T-cell (primary cell): ENCODE data around the gene STARD4. TPM values are rescaled to one million over a fixed set of nuclear protein-coding genes. Genes with fewer than 3 reads are reported as not detected.
A peak's percentile ranks its signal among the peaks of the same experiment; 100 is the strongest.

ENCODE experiments used
- ATAC-seq, 4 experiments: fragments of 200-7000 bp in 3 of 4; fragments of 150-1000 bp in 1 of 4; cut with Tn5 transposase; replicated peaks in 1 of 4; 1 replicate in 3 of 4; 2 replicates in 1 of 4; pipeline ENCODE4 v1.10.0; 2021; ENCODE audit warnings: moderate library complexity in 3 of 4, mild to moderate bottlenecking in 2 of 4, moderate number of reproducible peaks in 1 of 4
- CTCF ChIA-PET, 2 donors: fragments of 300-600 bp; sonication (Branson Sonifier 250); formaldehyde crosslinking; loops; one replicate each; lab custom pipeline; 2022; ENCODE audit warnings: antibody characterized with exemption in 2 of 2; lab: Charles Lee
- POLR2A ChIA-PET, 2 donors: fragments of 300-600 bp; sonication (Branson Sonifier 250); formaldehyde crosslinking; loops; one replicate each; lab custom pipeline; 2022; ENCODE audit warnings: antibody characterized with exemption in 2 of 2; lab: Charles Lee
- DNase-seq, 35 experiments: peaks; one replicate each; pipeline versions ENCODE4 v3.0.0 to v3.0.0-alpha.2; 2013 to 2023
- H3K27ac ChIP-seq: one replicate; pipeline ENCODE4 v1.5.1; 2013; ENCODE audit warnings: low read length
- H3K27me3 ChIP-seq, 2 experiments: replicated peaks in 1 of 2; 1 replicate in 1 of 2; 2 replicates in 1 of 2; pipeline versions ENCODE4 v1.6.1 to v1.7.0; 2013; ENCODE audit warnings: low read length in 1 of 2, mixed read lengths in 1 of 2; ENCODE audit not compliant: control insufficient read depth in 2 of 2, insufficient read depth in 2 of 2; ENCODE audit errors: extremely low read depth in 1 of 2
- H3K36me3 ChIP-seq, 2 donors: 1 replicate in 1 of 2; 2 replicates in 1 of 2; pipeline versions ENCODE4 v1.6.1 to v1.7.0; 2013; ENCODE audit warnings: low read length in 1 of 2; ENCODE audit not compliant: control insufficient read depth in 2 of 2, insufficient read depth in 1 of 2; ENCODE audit errors: extremely low read depth in 1 of 2
- H3K4me1 ChIP-seq, 2 experiments: 1 replicate in 1 of 2; 2 replicates in 1 of 2; pipeline versions ENCODE4 v1.6.1 to v1.7.0; 2013; ENCODE audit warnings: low read length in 2 of 2, mixed read lengths in 1 of 2; ENCODE audit not compliant: insufficient read depth in 2 of 2, control insufficient read depth in 1 of 2; ENCODE audit errors: extremely low read depth in 1 of 2
- H3K4me3 ChIP-seq, 2 donors: 1 replicate in 1 of 2; 2 replicates in 1 of 2; pipeline versions ENCODE4 v1.5.1 to v1.7.0; 2013; ENCODE audit warnings: mild to moderate bottlenecking in 2 of 2, low read length in 1 of 2, moderate library complexity in 1 of 2; ENCODE audit not compliant: control insufficient read depth in 1 of 2; ENCODE audit errors: extremely low read depth in 1 of 2
- H3K9me3 ChIP-seq: 2 replicates; pipeline ENCODE4 v1.7.0; 2013
- H3K27ac Mint-ChIP-seq, 2 donors: one replicate each; pipeline ENCODE4 v1.8.0; 2020 to 2021; ENCODE audit warnings: mild to moderate bottlenecking in 2 of 2, mixed read lengths in 2 of 2
- H3K27me3 Mint-ChIP-seq, 2 donors: one replicate each; pipeline ENCODE4 v1.8.0; 2021 to 2022; ENCODE audit warnings: mixed read lengths in 2 of 2
- H3K36me3 Mint-ChIP-seq: one replicate; pipeline ENCODE4 v1.8.0; 2021; ENCODE audit warnings: mixed read lengths
- H3K4me1 Mint-ChIP-seq, 3 donors: one replicate each; pipeline ENCODE4 v1.8.0; 2020 to 2022; ENCODE audit warnings: mixed read lengths in 3 of 3, mild to moderate bottlenecking in 1 of 3
- H3K4me3 Mint-ChIP-seq, 3 donors: one replicate each; pipeline ENCODE4 v1.8.0; 2020 to 2022; ENCODE audit warnings: mild to moderate bottlenecking in 3 of 3, mixed read lengths in 3 of 3, moderate library complexity in 3 of 3
- H3K9me3 Mint-ChIP-seq, 3 donors: one replicate each; pipeline ENCODE4 v1.8.0; 2020 to 2022; ENCODE audit warnings: mixed read lengths in 3 of 3
- WGBS: methylation state at CpG from one replicate; pipeline ENCODE4 v1.1.5; 2013; ENCODE audit warnings: missing lambda C conversion rate; ENCODE audit not compliant: insufficient coverage; 5-methylcytosine and 5-hydroxymethylcytosine counted together
- total RNA-seq, 35 experiments: library from RNA in 6 of 35; stranded (reverse) in 6 of 35; fragments of 120-200 nt in 1 of 35; gene quantifications; one replicate each; pipeline versions ENCODE4 v1.2.1 to v1.2.4 and lab custom pipeline; 2013 to 2026

Gene STARD4
- total RNA-seq, 5 donors from 2014 or later (not counting 1 experiment from before 2014, with no cell fraction given), result 10.2 to 16.5 (median 12.0) TPM

DNA sequence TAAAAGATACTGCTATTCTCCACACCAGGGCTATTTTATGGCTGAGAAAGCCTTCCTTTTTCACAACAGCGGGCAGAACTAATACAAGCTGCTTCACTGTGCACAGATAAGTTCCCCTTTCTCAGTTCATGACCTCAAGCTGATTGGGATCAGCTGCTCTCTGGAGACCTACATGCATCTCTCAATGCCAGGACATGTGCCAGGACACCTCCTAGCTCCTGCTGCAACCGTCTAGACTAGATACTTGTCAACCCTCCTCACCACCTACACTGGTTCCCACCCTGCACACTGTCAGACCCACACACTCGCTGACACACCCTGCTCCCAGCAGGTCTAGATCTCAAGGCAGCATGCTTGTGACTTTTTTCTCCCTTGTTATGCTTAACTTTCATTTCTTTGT is 39.8 kb downstream of the STARD4 start:
- Mint-ChIP-seq H3K9me3 (no peaks in the 10 kb centered on the region), H3K27me3 (no peaks in the 10 kb centered on the region), H3K36me3 (peaks cover 39% of the 10 kb centered on the region), H3K4me1 (peaks cover 0 to 2% (median 2%) of the 10 kb centered on the region in 3 donors), H3K27ac (peak overlapping the region; percentile 47 to 73), H3K4me3 (no peak overlapping the region)
- Histone ChIP-seq H3K4me3 (no peak overlapping the region), H3K4me1 (no peaks in the 10 kb centered on the region), H3K27ac (no peak overlapping the region), H3K27me3 (no peaks in the 10 kb centered on the region), H3K36me3 (peaks cover 0 to 22% of the 10 kb centered on the region in 2 donors), H3K9me3 (no peaks in the 10 kb centered on the region)
- ChIA-PET CTCF (no interaction called here), POLR2A (interaction anchor here in 1 of 2 donors (1.1 kb wide), 1 partner anchor 12 kb away, joined by 4 read pairs; no protein-coding TSS in a partner anchor)
- peak in 2 of 4 experiments; percentile 26 to 35 for ATAC-seq
- whole genome bisulfite sequencing, result 83% methylated on average over 3 of the region's 3 CpGs
- DNase-seq, result no peak

DNA sequence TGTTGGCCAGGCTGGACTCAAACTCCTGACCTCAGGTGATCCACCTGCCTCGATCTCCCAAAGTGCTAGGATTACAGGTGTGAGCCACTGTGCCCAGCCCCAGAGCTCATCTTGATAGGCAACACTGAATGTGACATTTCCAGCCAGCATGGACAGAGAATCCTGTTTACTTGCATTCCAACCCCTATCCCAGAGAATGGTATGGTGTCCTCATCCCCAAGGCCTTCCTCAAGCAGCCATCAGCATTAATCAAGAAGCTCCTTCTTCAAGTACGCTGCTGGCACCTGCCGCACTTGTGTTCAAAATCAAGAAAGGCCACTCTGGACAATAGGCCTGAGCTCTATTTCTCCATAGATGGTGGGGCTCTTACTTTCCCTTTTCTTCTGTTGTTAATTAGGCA is 40.2 kb downstream of the STARD4 start:
- no peaks in the 10 kb centered on the region for H3K27me3 ChIP-seq
- ChIA-PET CTCF (no interaction called here), POLR2A (interaction anchor here (0.7 to 1.1 kb wide), 2 partner anchors 11 to 39 kb away, joined by 3 to 4 read pairs; no protein-coding TSS in a partner anchor)
- Mint-ChIP-seq H3K4me3 (no peak overlapping the region), H3K27me3 (no peaks in the 10 kb centered on the region), H3K9me3 (no peaks in the 10 kb centered on the region), H3K4me1 (peaks cover 0 to 2% (median 2%) of the 10 kb centered on the region in 3 donors), H3K27ac (no peak overlapping the region), H3K36me3 (peaks cover 36% of the 10 kb centered on the region)
- no peak overlapping the region for H3K4me3 ChIP-seq
- no peak for DNase-seq
- WGBS, result 90% methylated on average over 1 of the region's 3 CpGs
- peaks cover 0 to 22% of the 10 kb centered on the region in 2 donors for H3K36me3 ChIP-seq
- no peak for ATAC-seq
- H3K4me1 ChIP-seq, result no peaks in the 10 kb centered on the region
- no peak overlapping the region for H3K27ac ChIP-seq
- no peaks in the 10 kb centered on the region for H3K9me3 ChIP-seq

DNA sequence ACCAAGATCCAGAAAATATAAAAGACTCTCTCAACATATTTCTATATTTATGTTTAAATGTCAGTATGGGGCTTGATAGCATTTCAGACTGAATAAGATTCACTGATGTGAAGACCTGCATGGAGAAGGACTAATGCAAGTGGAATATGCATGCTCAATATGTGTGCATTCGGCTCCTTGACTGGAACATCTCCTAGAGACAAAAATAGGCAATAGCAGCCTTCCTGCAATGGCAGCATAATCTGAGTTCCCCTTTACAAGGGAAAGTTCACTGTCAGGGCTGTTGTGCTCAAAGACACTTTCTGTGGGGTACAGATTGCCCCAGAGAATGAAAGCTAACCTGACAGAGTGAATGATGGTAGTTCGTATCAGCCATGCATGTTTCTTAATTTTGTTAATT is 42.4 kb downstream of the STARD4 start:
- ATAC-seq (no peak), DNase-seq (no peak)
- no peaks in the 10 kb centered on the region for H3K4me1 ChIP-seq
- ChIA-PET POLR2A (no interaction called here), CTCF (no interaction called here)
- Mint-ChIP-seq H3K9me3 (peaks cover 0 to 3% (median 2%) of the 10 kb centered on the region in 3 donors), H3K27ac (peak overlapping the region; percentile 23 to 66), H3K27me3 (no peaks in the 10 kb centered on the region), H3K4me3 (no peak overlapping the region), H3K4me1 (peaks cover 2 to 9% (median 7%) of the 10 kb centered on the region in 3 donors), H3K36me3 (peaks cover 45% of the 10 kb centered on the region)
- no peaks in the 10 kb centered on the region for H3K27me3 ChIP-seq
- no peak overlapping the region for H3K27ac ChIP-seq
- no peaks in the 10 kb centered on the region for H3K9me3 ChIP-seq
- H3K4me3 ChIP-seq, result no peak overlapping the region
- WGBS, result 33% methylated on average over 1 of the region's 2 CpGs
- H3K36me3 ChIP-seq, result peaks cover 0 to 19% of the 10 kb centered on the region in 2 donors

DNA sequence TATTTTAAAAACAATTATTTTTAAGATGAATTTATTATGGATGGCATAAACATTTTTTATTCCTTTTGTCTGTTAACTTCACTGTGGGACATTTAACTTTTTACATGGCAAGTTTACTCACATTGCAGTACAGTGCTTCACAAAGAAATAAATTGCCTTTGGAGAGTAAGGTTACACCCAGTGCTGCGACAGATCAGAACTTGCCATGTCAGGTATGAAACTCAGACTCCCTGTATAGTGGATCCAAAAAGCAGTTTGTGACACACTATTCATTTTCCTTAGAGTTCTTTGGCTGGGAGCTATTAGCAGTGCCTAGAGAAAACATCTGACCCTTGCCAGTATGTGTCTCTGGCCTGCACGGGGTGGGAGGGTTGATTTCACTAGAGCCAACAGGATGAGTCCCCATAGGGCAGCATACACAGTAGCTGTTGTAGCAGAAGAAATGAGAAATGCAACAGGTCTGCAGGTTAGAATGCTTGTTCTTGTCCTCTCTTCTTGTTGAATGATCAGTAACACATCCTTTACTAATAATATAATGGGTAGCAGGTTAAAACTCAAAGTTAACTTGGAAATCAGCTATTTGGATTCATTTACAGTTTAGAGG is 42.9 kb downstream of the STARD4 start:
- H3K27ac Mint-ChIP-seq, result peak overlapping the region; percentile 23 to 66
- Histone ChIP-seq H3K4me1 (no peaks in the 10 kb centered on the region), H3K4me3 (no peak overlapping the region), H3K27ac (no peak overlapping the region), H3K36me3 (peaks cover 0 to 15% of the 10 kb centered on the region in 2 donors), H3K9me3 (no peaks in the 10 kb centered on the region), H3K27me3 (no peaks in the 10 kb centered on the region)
- ATAC-seq (no peak), DNase-seq (no peak)
- H3K4me1 Mint-ChIP-seq, result peaks cover 2 to 9% (median 7%) of the 10 kb centered on the region in 3 donors
- WGBS, result 100% methylated on average over 2 of the region's 2 CpGs
- H3K9me3 Mint-ChIP-seq, result peaks cover 0 to 4% (median 4%) of the 10 kb centered on the region in 3 donors
- H3K27me3 Mint-ChIP-seq, result no peaks in the 10 kb centered on the region
- ChIA-PET CTCF (no interaction called here), POLR2A (interaction anchor here in 1 of 2 donors (0.9 kb wide), 1 partner anchor 18 kb away, joined by 4 read pairs; no protein-coding TSS in a partner anchor)
- no peak overlapping the region for H3K4me3 Mint-ChIP-seq
- H3K36me3 Mint-ChIP-seq, result peaks cover 49% of the 10 kb centered on the region

DNA sequence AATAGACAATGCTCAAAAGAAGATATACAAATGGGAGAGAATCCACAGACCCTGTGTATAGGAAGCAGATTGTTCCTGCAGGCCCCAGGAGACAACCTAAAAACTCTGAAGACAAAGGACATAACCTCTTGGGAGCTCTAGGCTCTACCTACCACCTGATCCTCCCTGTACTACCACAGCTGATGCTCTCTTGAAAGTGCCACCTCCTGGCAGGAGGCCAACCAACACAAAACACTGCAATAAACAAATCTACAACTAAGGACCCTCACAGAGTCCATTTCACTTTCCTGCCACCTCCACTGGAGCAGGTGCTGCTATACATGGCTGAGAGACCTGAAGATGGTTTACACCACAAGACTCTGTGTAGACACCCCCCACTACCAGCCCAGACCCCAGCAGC is 49.0 kb downstream of the STARD4 start:
- H3K9me3 Mint-ChIP-seq, result peaks cover 0 to 4% (median 4%) of the 10 kb centered on the region in 3 donors

DNA sequence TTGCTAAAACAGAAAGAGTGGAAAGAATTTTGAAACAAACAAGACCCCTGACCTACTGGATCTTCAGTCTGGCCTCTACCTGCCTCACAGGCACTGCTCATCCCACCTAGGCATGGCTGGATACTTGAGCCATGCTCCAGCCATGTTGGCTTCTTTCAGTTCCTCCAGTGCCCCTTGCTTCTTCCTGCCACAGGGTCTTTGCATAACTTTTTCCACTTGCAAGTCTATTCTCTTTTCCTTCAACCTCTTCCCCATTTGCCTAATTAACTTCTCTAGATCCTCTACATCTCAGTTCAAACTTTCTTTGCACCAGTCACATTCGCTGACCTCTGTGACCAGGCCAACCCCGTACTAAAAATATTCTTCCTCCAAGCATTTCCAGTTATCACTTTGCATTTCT is 50.4 kb downstream of the STARD4 start:
- H3K27ac ChIP-seq, result no peak overlapping the region
- no peaks in the 10 kb centered on the region for H3K9me3 ChIP-seq
- H3K27me3 ChIP-seq, result no peaks in the 10 kb centered on the region
- ATAC-seq (no peak), DNase-seq (no peak)
- H3K27ac Mint-ChIP-seq, result peak overlapping the region; percentile 7 to 12
- peaks cover 5 to 13% of the 10 kb centered on the region in 2 donors for H3K36me3 ChIP-seq
- H3K27me3 Mint-ChIP-seq, result no peaks in the 10 kb centered on the region
- H3K4me3 ChIP-seq, result no peak overlapping the region
- H3K4me3 Mint-ChIP-seq, result no peak overlapping the region
- POLR2A ChIA-PET, result interaction anchor here in 1 of 2 donors (0.6 kb wide), 1 partner anchor 35 kb away, joined by 7 read pairs; no protein-coding TSS in a partner anchor
- peaks cover 70% of the 10 kb centered on the region for H3K36me3 Mint-ChIP-seq
- no peaks in the 10 kb centered on the region for H3K4me1 ChIP-seq
- CTCF ChIA-PET, result interaction anchor here in 1 of 2 donors (0.6 kb wide), 1 partner anchor 1397 kb away, joined by 3 read pairs; no protein-coding TSS in a partner anchor
- 76% methylated on average over 2 of the region's 2 CpGs for WGBS
- H3K4me1 Mint-ChIP-seq, result peaks cover 14 to 26% (median 21%) of the 10 kb centered on the region in 3 donors
- peaks cover 0 to 4% (median 4%) of the 10 kb centered on the region in 3 donors for H3K9me3 Mint-ChIP-seq

More for the DNA sequence above, 49.0 kb downstream of the STARD4 start:
- DNase-seq (no peak), ATAC-seq (no peak)
- POLR2A ChIA-PET, result no interaction called here
- Mint-ChIP-seq H3K27ac (no peak overlapping the region), H3K4me3 (no peak overlapping the region), H3K27me3 (no peaks in the 10 kb centered on the region), H3K36me3 (peaks cover 61% of the 10 kb centered on the region), H3K4me1 (peaks cover 5 to 26% (median 14%) of the 10 kb centered on the region in 3 donors)
- no peak overlapping the region for H3K4me3 ChIP-seq
- no peaks in the 10 kb centered on the region for H3K4me1 ChIP-seq
- no peaks in the 10 kb centered on the region for H3K27me3 ChIP-seq
- H3K27ac ChIP-seq, result no peak overlapping the region
- CTCF ChIA-PET, result interaction anchor here in 1 of 2 donors (0.6 kb wide), 1 partner anchor 1277 kb away, joined by 3 read pairs; no protein-coding TSS in a partner anchor
- H3K9me3 ChIP-seq, result no peaks in the 10 kb centered on the region
- peaks cover 5 to 13% of the 10 kb centered on the region in 2 donors for H3K36me3 ChIP-seq
